NT2/D1 (cell line): ENCODE data around the gene AASDH.

ENCODE experiments used
- YY1 ChIP-seq: IDR thresholded peaks from 2 replicates; pipeline ENCODE4 v1.6.1; 2011; ENCODE audit not compliant: insufficient read length, insufficient read depth
- ZNF274 ChIP-seq: IDR thresholded peaks from 2 replicates; pipeline ENCODE4 v1.6.1; 2011; ENCODE audit warnings: mild to moderate bottlenecking, low read depth, low read length

DNA sequence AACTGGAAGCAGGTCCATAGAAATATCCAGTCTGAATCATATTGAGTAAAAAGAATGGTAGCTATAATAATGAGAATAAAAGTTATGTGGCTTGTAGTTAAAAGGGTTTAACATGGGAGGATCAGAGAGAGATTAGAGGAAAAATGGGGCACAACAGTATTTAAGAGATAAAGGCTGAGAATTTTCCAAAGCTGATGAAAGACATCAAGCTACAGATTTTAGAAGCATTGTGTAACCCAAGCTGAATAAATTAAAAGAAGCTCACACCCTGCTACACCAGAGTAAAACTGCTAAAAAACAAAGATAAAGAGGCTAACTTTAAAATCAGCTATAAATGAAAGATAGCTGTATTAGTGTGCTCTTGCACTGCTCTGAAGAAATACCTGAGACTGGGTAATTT is 94.2 kb downstream of the AASDH start:
- TF ChIP-seq YY1: no peak
- TF ChIP-seq ZNF274: no peak
